HEK293 (cell line): Measurements from ENCODE around the gene CEP350.

Experiments
- CTCF ChIA-PET: fragments of 350-600 bp; formaldehyde crosslinking; extraction: SDS; loops from one replicate; lab custom pipeline; 2021; ENCODE audit warnings: antibody characterized with exemption; lab: Yijun Ruan, JAX
- POLR2A ChIA-PET: fragments of 300-600 bp; formaldehyde crosslinking; extraction: SDS; loops from one replicate; lab custom pipeline; 2020; ENCODE audit warnings: antibody characterized with exemption, inconsistent platforms; lab: Yijun Ruan, JAX
- H3K27ac ChIP-seq: fragments of 200-500 bp; sonication (Bioruptor generic); 2 replicates; pipeline ENCODE4 v1.5.1; 2014; ENCODE audit warnings: low read depth, low read length, control low read depth, inconsistent platforms; ENCODE audit errors: extremely low read depth
- H3K36me3 ChIP-seq, 2 experiments: fragments of 200-500 bp in 1 of 2; sonication (Bioruptor generic) in 1 of 2; 1 replicate in 1 of 2; 2 replicates in 1 of 2; pipeline ENCODE4 v1.5.1; 2014 to 2017; ENCODE audit warnings: inconsistent platforms in 2 of 2, low read length in 2 of 2; ENCODE audit not compliant: control insufficient read depth in 2 of 2, insufficient read depth in 1 of 2
- H3K4me1 ChIP-seq: fragments of 200-500 bp; sonication (Bioruptor generic); 2 replicates; pipeline ENCODE4 v1.5.1; 2014; ENCODE audit warnings: mild to moderate bottlenecking, low read length, inconsistent platforms; ENCODE audit not compliant: control insufficient read depth, insufficient read depth
- H3K4me3 ChIP-seq: 2 replicates; pipeline ENCODE4 v1.5.1; 2011; ENCODE audit warnings: low read depth, mild to moderate bottlenecking, control low read depth, low read length, moderate library complexity
- H3K9me3 ChIP-seq: fragments of 200-500 bp; sonication (Bioruptor generic); 2 replicates; pipeline ENCODE4 v1.5.1; 2014; ENCODE audit warnings: low read depth, low read length, inconsistent platforms; ENCODE audit not compliant: control insufficient read depth, insufficient read depth
- AEBP2 ChIP-seq: fragments of 450-650 bp; formaldehyde crosslinking; IDR thresholded peaks from 2 replicates; pipeline ENCODE4 v1.5.1; 2016; ENCODE audit warnings: missing biosample characterization, missing genetic modification characterization, borderline replicate concordance
- ELK4 ChIP-seq: IDR thresholded peaks from 2 replicates; pipeline ENCODE4 v1.6.1; 2011; ENCODE audit warnings: mild to moderate bottlenecking, low read depth, low read length, borderline replicate concordance
- IKZF3 ChIP-seq: fragments of 450-650 bp; IDR thresholded peaks from 2 replicates; pipeline ENCODE4 v1.5.0; 2018; ENCODE audit warnings: missing biosample characterization, mild to moderate bottlenecking, missing genetic modification characterization, moderate library complexity
- PRDM1 ChIP-seq: fragments of 450-650 bp; formaldehyde crosslinking; IDR thresholded peaks from 2 replicates; pipeline ENCODE4; 2016; ENCODE audit warnings: missing biosample characterization, missing genetic modification characterization
- SCRT2 ChIP-seq: fragments of 450-650 bp; formaldehyde crosslinking; IDR thresholded peaks from 2 replicates; pipeline ENCODE4 v1.5.1; 2016; ENCODE audit warnings: missing biosample characterization, missing genetic modification characterization
- SP7 ChIP-seq: fragments of 450-650 bp; formaldehyde crosslinking; IDR thresholded peaks from 2 replicates; pipeline ENCODE4 v1.5.1; 2016; ENCODE audit warnings: missing biosample characterization, missing genetic modification characterization
- ZBTB10 ChIP-seq: fragments of 450-650 bp; formaldehyde crosslinking; IDR thresholded peaks from 2 replicates; pipeline ENCODE4 v1.5.1; 2016; ENCODE audit warnings: missing biosample characterization, missing genetic modification characterization
- ZBTB11 ChIP-seq: fragments of 450-650 bp; formaldehyde crosslinking; conservative IDR thresholded peaks from 2 replicates; pipeline ENCODE4 v1.5.1; 2016; ENCODE audit warnings: low read depth, missing biosample characterization, missing genetic modification characterization
- ZBTB6 ChIP-seq: fragments of 450-650 bp; formaldehyde crosslinking; IDR thresholded peaks from 2 replicates; pipeline ENCODE4 v1.5.1; 2017; ENCODE audit warnings: missing biosample characterization, missing genetic modification characterization
- ZNF138 ChIP-seq: fragments of 450-650 bp; formaldehyde crosslinking; IDR thresholded peaks from 2 replicates; pipeline ENCODE4 v1.5.1; 2016; ENCODE audit warnings: missing biosample characterization, missing genetic modification characterization, borderline replicate concordance
- ZNF169 ChIP-seq: fragments of 450-650 bp; formaldehyde crosslinking; IDR thresholded peaks from 2 replicates; pipeline ENCODE4 v1.5.1; 2016; ENCODE audit warnings: missing biosample characterization, missing genetic modification characterization
- ZNF19 ChIP-seq: fragments of 450-650 bp; formaldehyde crosslinking; IDR thresholded peaks from 2 replicates; pipeline ENCODE4; 2016; ENCODE audit warnings: missing biosample characterization, missing genetic modification characterization, low read depth
- ZNF221 ChIP-seq: fragments of 450-650 bp; formaldehyde crosslinking; IDR thresholded peaks from 2 replicates; pipeline ENCODE4 v1.5.1; 2017; ENCODE audit warnings: missing biosample characterization, missing genetic modification characterization, borderline replicate concordance
- ZNF248 ChIP-seq: fragments of 450-650 bp; formaldehyde crosslinking; IDR thresholded peaks from 2 replicates; pipeline ENCODE4 v1.5.1; 2017; ENCODE audit warnings: missing biosample characterization, missing genetic modification characterization
- ZNF558 ChIP-seq: fragments of 450-650 bp; formaldehyde crosslinking; IDR thresholded peaks from 2 replicates; pipeline ENCODE4 v1.5.1; 2016; ENCODE audit warnings: missing biosample characterization, missing genetic modification characterization
- ZNF621 ChIP-seq: fragments of 450-650 bp; formaldehyde crosslinking; IDR thresholded peaks from 2 replicates; pipeline ENCODE4 v1.5.1; 2017; ENCODE audit warnings: missing biosample characterization, missing genetic modification characterization
- ZNF660 ChIP-seq: fragments of 450-650 bp; IDR thresholded peaks from 2 replicates; pipeline ENCODE4 v1.5.1; 2018; ENCODE audit warnings: missing biosample characterization, mild to moderate bottlenecking, missing genetic modification characterization
- ZNF776 ChIP-seq: fragments of 450-650 bp; formaldehyde crosslinking; IDR thresholded peaks from 2 replicates; pipeline ENCODE4 v1.5.0; 2017; ENCODE audit warnings: missing biosample characterization, missing genetic modification characterization, borderline replicate concordance
- ZNF791 ChIP-seq: fragments of 450-650 bp; formaldehyde crosslinking; IDR thresholded peaks from 2 replicates; pipeline ENCODE4 v1.5.1; 2016; ENCODE audit warnings: missing biosample characterization, missing genetic modification characterization
- ZXDB ChIP-seq: fragments of 450-650 bp; formaldehyde crosslinking; IDR thresholded peaks from 2 replicates; pipeline ENCODE4 v1.5.1; 2016; ENCODE audit warnings: missing biosample characterization, missing genetic modification characterization
- TF ChIP-seq, protein P1 (sequence below): fragments of 450-650 bp; formaldehyde crosslinking; IDR thresholded peaks from 2 replicates; pipeline ENCODE4 v1.5.1; 2016; ENCODE audit warnings: missing biosample characterization, missing genetic modification characterization

The CEP350 gene

GRCh38 chr1:180116964-180117763, 162.6 kb downstream of the CEP350 start:
- H3K36me3 ChIP-seq: peaks cover 4 to 22% of the 10 kb centered on the region in 2 experiments; a peak in 2 of 3 replicates
- no peak overlapping the region for H3K27ac ChIP-seq
- CTCF ChIA-PET: interaction anchor here (0.6 kb wide), 1 partner anchor 552 kb away, joined by 3 read pairs; no protein-coding TSS in a partner anchor
- no peak overlapping the region for H3K4me3 ChIP-seq
- TF ChIP-seq ZNF169 (tag by site-specific recombination): no peak
- TF ChIP-seq ZNF19 (tag by site-specific recombination): no peak
- TF ChIP-seq, all 188 proteins: peak for 0
- Histone ChIP-seq H3K9me3 (no peaks in the 10 kb centered on the region), H3K4me1 (no peaks in the 10 kb centered on the region)
- POLR2A ChIA-PET: no interaction called here

DNA sequence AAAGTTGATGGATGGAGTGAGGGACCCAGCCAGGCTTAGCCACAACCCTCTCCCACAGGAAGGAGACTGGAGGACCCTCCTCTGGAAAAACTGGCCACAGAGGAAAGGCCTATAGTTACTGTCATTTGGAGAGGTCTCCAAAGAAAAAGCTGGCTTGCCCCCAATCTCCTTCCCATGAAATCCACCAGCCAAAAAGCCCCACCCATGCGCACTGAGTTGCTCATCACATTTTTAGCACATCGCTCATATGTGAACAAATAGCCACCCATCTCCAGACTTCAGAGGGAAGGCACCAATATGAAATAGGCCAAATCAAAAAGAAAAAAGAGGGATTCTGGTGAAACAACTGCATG, 163.1 kb downstream of the CEP350 start:
- ChIA-PET POLR2A (no interaction called here), CTCF (no interaction called here)
- Histone ChIP-seq H3K36me3 (peaks cover 0 to 16% of the 10 kb centered on the region in 2 experiments; a peak in 2 of 3 replicates), H3K9me3 (no peaks in the 10 kb centered on the region), H3K4me1 (no peaks in the 10 kb centered on the region), H3K4me3 (no peak overlapping the region), H3K27ac (no peak overlapping the region)
- TF ChIP-seq AEBP2 (no peak), ZNF776 (no peak), ZBTB10 (no peak), ZBTB11 (tag by site-specific recombination) (no peak), ZBTB6 (tag by site-specific recombination) (no peak), ZNF791 (tag by site-specific recombination) (no peak), ZXDB (no peak), ELK4 (no peak), ZNF621 (tag by site-specific recombination) (no peak), ZNF660 (tag by site-specific recombination) (no peak), ZNF138 (tag by site-specific recombination) (no peak), SCRT2 (tag by site-specific recombination) (no peak), ZNF248 (tag by site-specific recombination) (no peak), IKZF3 (tag by site-specific recombination) (no peak), ZNF221 (tag by site-specific recombination) (no peak), SP7 (tag by site-specific recombination) (no peak), PRDM1 (tag by site-specific recombination) (no peak), ZNF558 (tag by site-specific recombination) (no peak)
- TF ChIP-seq, protein P1, sequence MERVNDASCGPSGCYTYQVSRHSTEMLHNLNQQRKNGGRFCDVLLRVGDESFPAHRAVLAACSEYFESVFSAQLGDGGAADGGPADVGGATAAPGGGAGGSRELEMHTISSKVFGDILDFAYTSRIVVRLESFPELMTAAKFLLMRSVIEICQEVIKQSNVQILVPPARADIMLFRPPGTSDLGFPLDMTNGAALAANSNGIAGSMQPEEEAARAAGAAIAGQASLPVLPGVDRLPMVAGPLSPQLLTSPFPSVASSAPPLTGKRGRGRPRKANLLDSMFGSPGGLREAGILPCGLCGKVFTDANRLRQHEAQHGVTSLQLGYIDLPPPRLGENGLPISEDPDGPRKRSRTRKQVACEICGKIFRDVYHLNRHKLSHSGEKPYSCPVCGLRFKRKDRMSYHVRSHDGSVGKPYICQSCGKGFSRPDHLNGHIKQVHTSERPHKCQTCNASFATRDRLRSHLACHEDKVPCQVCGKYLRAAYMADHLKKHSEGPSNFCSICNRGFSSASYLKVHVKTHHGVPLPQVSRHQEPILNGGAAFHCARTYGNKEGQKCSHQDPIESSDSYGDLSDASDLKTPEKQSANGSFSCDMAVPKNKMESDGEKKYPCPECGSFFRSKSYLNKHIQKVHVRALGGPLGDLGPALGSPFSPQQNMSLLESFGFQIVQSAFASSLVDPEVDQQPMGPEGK: no peak
